H9 (cell line): ENCODE results near the gene KRT6C. TPM values are rescaled to one million over a fixed set of nuclear protein-coding genes. Genes with fewer than 3 reads are reported as not detected.

Source experiments
- DNase-seq: peaks from one replicate; pipeline ENCODE4 v3.0.0-alpha.2; 2017
- H2AFZ ChIP-seq: one replicate; pipeline ENCODE4 v1.6.1; 2013; ENCODE audit warnings: mild to moderate bottlenecking, low read length, control low read depth, moderate library complexity
- H2AK5ac ChIP-seq: 2 replicates; pipeline ENCODE4 v1.6.1; 2013; ENCODE audit warnings: low read length, control low read depth, mixed read lengths; ENCODE audit not compliant: insufficient read length
- H2BK120ac ChIP-seq: one replicate; pipeline ENCODE4 v1.6.1; 2013; ENCODE audit warnings: low read depth, mild to moderate bottlenecking, low read length, control low read depth, inconsistent platforms; ENCODE audit not compliant: poor library complexity, severe bottlenecking
- H2BK12ac ChIP-seq: 2 replicates; pipeline ENCODE4 v1.6.1; 2013; ENCODE audit warnings: low read length, control low read depth, mixed read lengths, low read depth; ENCODE audit not compliant: insufficient read length
- H2BK15ac ChIP-seq: 2 replicates; pipeline ENCODE4 v1.6.1; 2013; ENCODE audit warnings: low read depth, low read length, control low read depth
- H2BK20ac ChIP-seq: one replicate; pipeline ENCODE4 v1.6.1; 2013; ENCODE audit warnings: low read depth, mild to moderate bottlenecking, low read length, control low read depth, inconsistent platforms; ENCODE audit not compliant: poor library complexity, severe bottlenecking
- H2BK5ac ChIP-seq: 2 replicates; pipeline ENCODE4 v1.6.1; 2013; ENCODE audit warnings: low read length, control low read depth, mixed read lengths; ENCODE audit not compliant: insufficient read length
- H3K14ac ChIP-seq: 2 replicates; pipeline ENCODE4 v1.6.1; 2013; ENCODE audit warnings: low read length, control low read depth; ENCODE audit not compliant: insufficient read depth
- H3K18ac ChIP-seq: 2 replicates; pipeline ENCODE4 v1.6.1; 2013; ENCODE audit warnings: low read depth, mild to moderate bottlenecking, mixed read lengths, low read length, control low read depth; ENCODE audit not compliant: insufficient read length
- H3K23ac ChIP-seq: 2 replicates; pipeline ENCODE4 v1.6.1; 2013; ENCODE audit warnings: low read length, control low read depth, mixed read lengths, low read depth; ENCODE audit not compliant: insufficient read length
- H3K23me2 ChIP-seq: 2 replicates; pipeline ENCODE4 v1.6.1; 2013; ENCODE audit warnings: low read depth, mild to moderate bottlenecking, mixed read lengths, low read length, control low read depth; ENCODE audit not compliant: insufficient read length, poor library complexity, severe bottlenecking
- H3K27ac ChIP-seq: 2 replicates; pipeline ENCODE4 v1.5.1; 2013; ENCODE audit warnings: low read length, control low read depth, mixed read lengths, low read depth; ENCODE audit not compliant: insufficient read length
- H3K27me3 ChIP-seq: 2 replicates; pipeline ENCODE4 v1.6.1; 2013; ENCODE audit warnings: low read length, control low read depth, inconsistent platforms; ENCODE audit not compliant: insufficient read depth
- H3K4ac ChIP-seq: 2 replicates; pipeline ENCODE4 v1.6.1; 2013; ENCODE audit warnings: low read depth, mild to moderate bottlenecking, control low read depth, inconsistent platforms, low read length, moderate library complexity
- H3K4me1 ChIP-seq: 2 replicates; pipeline ENCODE4 v1.6.1; 2013; ENCODE audit warnings: low read length, control low read depth, inconsistent platforms; ENCODE audit not compliant: insufficient read depth
- H3K4me2 ChIP-seq: 2 replicates; pipeline ENCODE4 v1.6.1; 2013; ENCODE audit warnings: low read length, control low read depth, mixed read lengths; ENCODE audit not compliant: insufficient read length, insufficient read depth
- H3K56ac ChIP-seq: 2 replicates; pipeline ENCODE4 v1.6.1; 2013; ENCODE audit warnings: low read depth, mild to moderate bottlenecking, mixed read lengths, low read length, control low read depth; ENCODE audit not compliant: insufficient read length
- H3K79me1 ChIP-seq: 2 replicates; pipeline ENCODE4 v1.6.1; 2013; ENCODE audit warnings: low read depth, mild to moderate bottlenecking, moderate library complexity, low read length, control low read depth, inconsistent platforms; ENCODE audit not compliant: insufficient read depth, poor library complexity, severe bottlenecking
- H3K79me2 ChIP-seq: 2 replicates; pipeline ENCODE4 v1.6.1; 2013; ENCODE audit warnings: low read length, control low read depth, inconsistent platforms; ENCODE audit not compliant: insufficient read depth
- H3K9ac ChIP-seq: 2 replicates; pipeline ENCODE4 v1.6.1; 2013; ENCODE audit warnings: low read length, control low read depth, mixed read lengths; ENCODE audit not compliant: insufficient read length; ENCODE audit errors: extremely low read depth
- H3K9me3 ChIP-seq: one replicate; pipeline ENCODE4 v1.6.1; 2013; ENCODE audit warnings: low read depth, low read length, inconsistent platforms; ENCODE audit not compliant: control insufficient read depth
- H3T11ph ChIP-seq: one replicate; pipeline ENCODE4 v1.6.1; 2013; ENCODE audit warnings: mild to moderate bottlenecking, low read length, control low read depth, inconsistent platforms
- H4K20me1 ChIP-seq: one replicate; pipeline ENCODE4 v1.6.1; 2013; ENCODE audit not compliant: control insufficient read depth, insufficient read length, insufficient read depth
- H4K5ac ChIP-seq: 2 replicates; pipeline ENCODE4 v1.6.1; 2013; ENCODE audit warnings: low read depth, mild to moderate bottlenecking, mixed read lengths, low read length, control low read depth; ENCODE audit not compliant: insufficient read length
- H4K8ac ChIP-seq: replicated peaks from 2 replicates; pipeline ENCODE4 v1.6.1; 2013; ENCODE audit warnings: low read length, control low read depth, mixed read lengths, low read depth; ENCODE audit not compliant: insufficient read length
- H4K91ac ChIP-seq: 2 replicates; pipeline ENCODE4 v1.6.1; 2013; ENCODE audit warnings: low read depth, mild to moderate bottlenecking, moderate library complexity, mixed read lengths, low read length, control low read depth; ENCODE audit not compliant: insufficient read length
- H3K27ac Mint-ChIP-seq, 3 experiments: 2 replicates in 2 of 3; 3 replicates in 1 of 3; pipeline ENCODE4 v1.8.0; 2020 to 2021; ENCODE audit warnings: mixed read lengths in 3 of 3, mild to moderate bottlenecking in 1 of 3, moderate library complexity in 1 of 3
- H3K27me3 Mint-ChIP-seq: 2 replicates; pipeline ENCODE4 v1.8.0; 2021; ENCODE audit warnings: low read depth, mild to moderate bottlenecking, moderate library complexity, mixed read lengths
- H3K36me3 Mint-ChIP-seq, 3 experiments: 2 replicates in 2 of 3; 3 replicates in 1 of 3; pipeline ENCODE4 v1.8.0; 2020 to 2021; ENCODE audit warnings: low read depth in 3 of 3, mixed read lengths in 3 of 3; ENCODE audit not compliant: insufficient read depth in 1 of 3
- H3K4me1 Mint-ChIP-seq, 2 experiments: 2 replicates each; pipeline ENCODE4 v1.8.0; 2020; ENCODE audit warnings: mixed read lengths in 2 of 2
- H3K4me3 Mint-ChIP-seq, 2 experiments: 2 replicates in 1 of 2; 3 replicates in 1 of 2; pipeline ENCODE4 v1.8.0; 2020 to 2021; ENCODE audit warnings: mild to moderate bottlenecking in 2 of 2, mixed read lengths in 2 of 2, moderate library complexity in 1 of 2
- H3K9me3 Mint-ChIP-seq, 2 experiments: 2 replicates in 1 of 2; 3 replicates in 1 of 2; pipeline ENCODE4 v1.8.0; 2020; ENCODE audit warnings: mild to moderate bottlenecking in 2 of 2, mixed read lengths in 2 of 2, moderate library complexity in 1 of 2
- WGBS: extraction: QIAGEN DNeasy Blood & Tissue Kit; methylation state at CpG from one replicate; pipeline ENCODE4 v1.1.7; 2013; ENCODE audit warnings: missing lambda C conversion rate, low lambda C conversion rate, mixed read lengths; ENCODE audit not compliant: insufficient read length; ENCODE audit errors: extremely low coverage; 5-methylcytosine and 5-hydroxymethylcytosine counted together
- total RNA-seq: library from RNA; stranded (reverse); gene quantifications from 2 replicates; pipeline ENCODE4 v1.2.1, GENCODE V29; 2021
- TF ChIP-seq, protein P1 (sequence below): fragments of 200-600 bp; sonication (generic); conservative IDR thresholded peaks from 3 replicates; pipeline ENCODE4 v1.8.0; 2021; ENCODE audit warnings: antibody characterized with exemption, mild to moderate bottlenecking

Gene KRT6C
- total RNA-seq, 1 experiment from 2014 or later = not detected

DNA sequence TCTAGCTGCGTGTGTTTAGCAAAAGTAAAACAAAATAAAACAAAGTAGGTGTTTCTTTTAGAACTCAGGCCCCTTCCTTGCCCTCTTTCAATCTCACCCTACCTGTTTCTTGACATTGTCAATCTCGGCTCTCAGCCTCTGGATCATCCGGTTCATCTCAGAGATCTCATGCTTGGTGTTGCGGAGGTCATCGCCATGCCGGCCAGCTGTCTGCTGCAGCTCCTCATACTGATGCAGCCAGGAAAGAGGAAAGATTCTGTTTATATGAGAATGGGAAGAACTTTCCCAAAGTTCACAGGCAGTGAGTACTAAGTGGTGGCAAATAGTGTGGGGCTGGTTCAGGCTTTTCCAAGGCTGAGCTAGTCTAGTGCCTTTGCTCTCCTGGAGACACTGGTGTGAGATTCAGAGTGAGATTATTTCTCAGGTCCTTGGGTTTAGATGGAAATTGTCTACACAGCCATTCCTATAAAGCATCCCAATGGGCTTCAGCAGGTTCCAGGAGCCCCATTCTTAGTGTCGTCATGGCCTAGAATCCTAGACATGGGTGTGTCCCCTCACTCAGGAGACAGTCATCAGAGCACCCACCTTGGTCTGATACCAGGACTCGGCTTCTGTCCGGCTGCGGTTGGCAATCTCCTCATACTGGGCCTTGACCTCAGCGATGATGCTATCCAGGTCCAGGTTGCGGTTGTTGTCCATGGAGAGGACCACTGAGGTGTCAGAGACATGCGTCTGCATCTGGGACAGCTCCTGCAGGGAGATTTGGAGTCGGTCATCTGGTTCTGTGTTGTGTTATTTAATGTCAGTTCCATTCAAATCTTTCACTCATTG is 43.6 kb upstream of the KRT6C start:
- H3K27ac Mint-ChIP-seq = no peak overlapping the region
- peaks cover 6% of the 10 kb centered on the region for H3K27me3 Mint-ChIP-seq
- H3K4ac ChIP-seq = no peak overlapping the region
- no peak overlapping the region for H3K23ac ChIP-seq
- H3K4me1 ChIP-seq = no peaks in the 10 kb centered on the region
- no peak overlapping the region for H2BK120ac ChIP-seq
- no peak overlapping the region for H3T11ph ChIP-seq
- H3K27me3 ChIP-seq = no peaks in the 10 kb centered on the region
- no peaks in the 10 kb centered on the region for H3K9me3 ChIP-seq
- H4K91ac ChIP-seq = no peak overlapping the region
- H3K9me3 Mint-ChIP-seq = no peaks in the 10 kb centered on the region; a peak in 2 of 5 replicates
- H3K4me3 Mint-ChIP-seq = no peak overlapping the region
- no peak overlapping the region for H2AK5ac ChIP-seq
- no peak overlapping the region for H3K9ac ChIP-seq
- DNase-seq = no peak
- H4K20me1 ChIP-seq = no peaks in the 10 kb centered on the region
- H2BK20ac ChIP-seq = no peak overlapping the region
- no peak overlapping the region for H3K4me2 ChIP-seq
- no peak overlapping the region for H3K56ac ChIP-seq
- no CpG with 5 or more reads among the region's 14 CpGs for WGBS
- H3K14ac ChIP-seq = no peak overlapping the region
- H3K27ac ChIP-seq = no peak overlapping the region
- H3K79me1 ChIP-seq = no peaks in the 10 kb centered on the region
- H2BK12ac ChIP-seq = no peak overlapping the region
- H3K23me2 ChIP-seq = no peaks in the 10 kb centered on the region
- no peaks in the 10 kb centered on the region for H3K79me2 ChIP-seq
- H3K36me3 Mint-ChIP-seq = no peaks in the 10 kb centered on the region
- H2AFZ ChIP-seq = no peak overlapping the region
- H4K5ac ChIP-seq = no peak overlapping the region
- H2BK5ac ChIP-seq = no peak overlapping the region
- TF ChIP-seq, protein P1, sequence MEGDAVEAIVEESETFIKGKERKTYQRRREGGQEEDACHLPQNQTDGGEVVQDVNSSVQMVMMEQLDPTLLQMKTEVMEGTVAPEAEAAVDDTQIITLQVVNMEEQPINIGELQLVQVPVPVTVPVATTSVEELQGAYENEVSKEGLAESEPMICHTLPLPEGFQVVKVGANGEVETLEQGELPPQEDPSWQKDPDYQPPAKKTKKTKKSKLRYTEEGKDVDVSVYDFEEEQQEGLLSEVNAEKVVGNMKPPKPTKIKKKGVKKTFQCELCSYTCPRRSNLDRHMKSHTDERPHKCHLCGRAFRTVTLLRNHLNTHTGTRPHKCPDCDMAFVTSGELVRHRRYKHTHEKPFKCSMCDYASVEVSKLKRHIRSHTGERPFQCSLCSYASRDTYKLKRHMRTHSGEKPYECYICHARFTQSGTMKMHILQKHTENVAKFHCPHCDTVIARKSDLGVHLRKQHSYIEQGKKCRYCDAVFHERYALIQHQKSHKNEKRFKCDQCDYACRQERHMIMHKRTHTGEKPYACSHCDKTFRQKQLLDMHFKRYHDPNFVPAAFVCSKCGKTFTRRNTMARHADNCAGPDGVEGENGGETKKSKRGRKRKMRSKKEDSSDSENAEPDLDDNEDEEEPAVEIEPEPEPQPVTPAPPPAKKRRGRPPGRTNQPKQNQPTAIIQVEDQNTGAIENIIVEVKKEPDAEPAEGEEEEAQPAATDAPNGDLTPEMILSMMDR = no peak
- H2BK15ac ChIP-seq = no peak overlapping the region
- H3K18ac ChIP-seq = no peak overlapping the region
- H3K4me1 Mint-ChIP-seq = peaks cover 11 to 17% of the 10 kb centered on the region in 2 experiments
- H4K8ac ChIP-seq = no peak overlapping the region
